Lung (tissue), 12 donors: ENCODE results near the gene BCAS1. TPM values are rescaled to one million over a fixed set of nuclear protein-coding genes. Genes with fewer than 3 reads are reported as not detected.
A peak's percentile ranks its signal among the peaks of the same experiment; 100 is the strongest.

Source experiments
- ATAC-seq: fragments of 200-7000 bp; cut with Tn5 transposase; one replicate; pipeline ENCODE4 v1.9.1; 2020; ENCODE audit warnings: moderate number of reproducible peaks; ENCODE audit not compliant: insufficient read depth, low FRiP score
- DNase-seq, 3 donors: peaks; one replicate each; pipeline ENCODE4 v3.0.0-alpha.2; 2013 to 2017
- H3K27ac ChIP-seq, 2 donors: one replicate each; pipeline ENCODE4 v1.5.1; 2013; ENCODE audit warnings: mild to moderate bottlenecking in 2 of 2, moderate library complexity in 2 of 2, control low read depth in 1 of 2, inconsistent platforms in 1 of 2, low read depth in 1 of 2, low read length in 1 of 2
- H3K27me3 ChIP-seq, 3 donors: one replicate each; pipeline ENCODE4 v1.5.1; 2013; ENCODE audit warnings: low read length in 2 of 3; ENCODE audit not compliant: control insufficient read depth in 3 of 3, insufficient read depth in 3 of 3
- H3K36me3 ChIP-seq, 4 donors: one replicate each; pipeline ENCODE4 v1.5.1; 2013; ENCODE audit warnings: low read length in 4 of 4, mild to moderate bottlenecking in 1 of 4, moderate library complexity in 1 of 4; ENCODE audit not compliant: control insufficient read depth in 4 of 4, insufficient read depth in 4 of 4
- H3K4me1 ChIP-seq, 5 donors: one replicate each; pipeline ENCODE4 v1.5.1; 2013; ENCODE audit warnings: low read length in 5 of 5, mild to moderate bottlenecking in 2 of 5, moderate library complexity in 1 of 5; ENCODE audit not compliant: control insufficient read depth in 5 of 5, insufficient read depth in 5 of 5
- H3K4me3 ChIP-seq: one replicate; pipeline ENCODE4 v1.5.1; 2013; ENCODE audit warnings: mild to moderate bottlenecking, control low read depth, moderate library complexity
- H3K9ac ChIP-seq, 2 donors: one replicate each; pipeline ENCODE4 v1.5.1; 2013; ENCODE audit warnings: low read length in 2 of 2, control low read depth in 1 of 2; ENCODE audit not compliant: insufficient read depth in 1 of 2
- H3K9me3 ChIP-seq, 4 donors: one replicate each; pipeline ENCODE4 v1.5.1; 2013; ENCODE audit warnings: low read length in 3 of 4, mild to moderate bottlenecking in 1 of 4, moderate library complexity in 1 of 4; ENCODE audit not compliant: control insufficient read depth in 4 of 4, insufficient read depth in 3 of 4
- CTCF ChIP-seq: IDR thresholded peaks from 2 replicates; pipeline ENCODE4 v1.5.1; 2012; ENCODE audit warnings: mild to moderate bottlenecking; ENCODE audit errors: control extremely low read depth, extremely low read depth
- WGBS, 2 donors: extraction: QIAGEN DNeasy Blood & Tissue Kit; methylation state at CpG; one replicate each; pipeline ENCODE4 v1.1.7; 2013; 5-methylcytosine and 5-hydroxymethylcytosine counted together
- polyA plus RNA-seq, 2 donors: library from polyadenylated mRNA; stranded (reverse); fragments of 200-250 nt; gene quantifications; one replicate each; pipeline ENCODE4 v1.2.1, GENCODE V29; 2013
- total RNA-seq, 2 donors: library from RNA; depleted of rRNA in 1 of 2; stranded (reverse); fragments of >200 nt in 1 of 2; gene quantifications; one replicate each; pipeline ENCODE4 v1.2.1, GENCODE V29; 2014 to 2021
- donor health status: control.
- donor health status: control.
- donor health status: Bipolar disorder and iron deficiency.
- donor health status: healthy.
- donor health status: DM: yes; HTN: yes; CAD: no.

BCAS1 gene
- total and polyA plus RNA-seq, 4 donors: 1.2 to 4.0 (median 2.3) TPM

DNA sequence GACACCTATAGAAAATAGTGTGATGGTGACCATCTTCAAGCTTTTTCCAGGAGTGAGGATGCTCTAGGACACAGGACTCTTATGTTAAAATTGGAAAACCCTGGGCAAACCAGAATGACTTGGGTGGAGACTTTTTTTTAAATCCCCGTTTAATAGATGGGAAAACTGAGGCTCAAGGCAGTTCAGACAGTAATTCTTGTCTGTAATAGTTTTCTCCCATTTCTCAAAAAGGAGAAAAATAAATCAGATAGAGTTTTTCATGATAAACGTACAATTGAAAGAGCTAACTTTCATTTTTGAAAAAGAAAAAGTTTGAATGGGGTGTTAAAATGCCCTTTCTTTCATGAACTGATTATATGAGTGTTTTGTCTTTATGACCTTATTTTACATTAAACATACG, 6.8 kb downstream of the BCAS1 start:
- Histone ChIP-seq H3K27me3 (no peaks in the 10 kb centered on the region), H3K4me1 (peaks cover 0 to 7% (median 0%) of the 10 kb centered on the region in 5 donors), H3K27ac (no peak overlapping the region), H3K9ac (no peak overlapping the region), H3K36me3 (no peaks in the 10 kb centered on the region), H3K4me3 (no peak overlapping the region), H3K9me3 (no peaks in the 10 kb centered on the region)
- no peak for ATAC-seq
- TF ChIP-seq CTCF: no peak
- 73 to 74% methylated on average over 3 of the region's 3 CpGs for WGBS, 2 donors
- no peak for DNase-seq

DNA sequence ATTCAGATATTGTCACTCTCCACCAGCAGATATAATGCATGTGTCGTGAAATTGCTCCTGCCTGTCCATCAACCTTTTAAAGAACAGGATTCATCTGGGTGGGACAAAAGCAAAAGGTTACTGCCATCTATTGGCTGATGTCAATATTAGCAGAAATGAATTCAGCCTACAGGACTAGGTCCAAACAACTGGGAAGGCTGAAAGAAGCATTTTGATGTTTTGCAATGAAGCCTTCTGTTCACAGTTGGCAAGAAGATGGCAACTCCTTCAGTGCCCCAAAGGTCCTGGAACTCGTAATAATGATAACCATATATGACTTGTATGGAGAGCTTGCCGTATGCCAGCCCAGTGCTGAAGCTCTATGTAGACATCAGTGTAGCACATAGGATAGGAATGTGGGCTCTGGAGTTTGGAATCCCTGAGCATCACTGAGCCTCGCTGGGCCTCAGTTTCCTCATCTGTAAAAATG, 7.5 kb downstream of the BCAS1 start:
- H3K4me1 ChIP-seq: peaks cover 0 to 1% (median 0%) of the 10 kb centered on the region in 5 donors
- 46 to 57% methylated on average over 4 of the region's 4 CpGs for WGBS, 2 donors
- H3K4me3 ChIP-seq: no peak overlapping the region
- H3K36me3 ChIP-seq: no peaks in the 10 kb centered on the region
- H3K27me3 ChIP-seq: no peaks in the 10 kb centered on the region
- H3K9ac ChIP-seq: no peak overlapping the region
- ATAC-seq: no peak
- TF ChIP-seq CTCF: no peak
- no peaks in the 10 kb centered on the region for H3K9me3 ChIP-seq
- no peak overlapping the region for H3K27ac ChIP-seq
- DNase-seq: peak in 2 of 3 donors; percentile 72 to 77

GRCh38 chr20:54061101-54061881, 9.1 kb downstream of the BCAS1 start:
- no peaks in the 10 kb centered on the region for H3K4me1 ChIP-seq
- H3K4me3 ChIP-seq: no peak overlapping the region
- H3K9me3 ChIP-seq: no peaks in the 10 kb centered on the region
- WGBS, 2 donors: 73 to 81% methylated on average over 8 of the region's 8 CpGs
- no peak overlapping the region for H3K9ac ChIP-seq
- no peaks in the 10 kb centered on the region for H3K36me3 ChIP-seq
- H3K27me3 ChIP-seq: no peaks in the 10 kb centered on the region
- ATAC-seq: peak; percentile 19
- no peak for TF ChIP-seq CTCF
- DNase-seq: no peak
- no peak overlapping the region for H3K27ac ChIP-seq
